H1 (cell line): Measurements from ENCODE around the gene UHRF1. TPM values are rescaled to one million over a fixed set of nuclear protein-coding genes. Genes with fewer than 3 reads are reported as not detected.

ENCODE experiments used
- BACH1 ChIP-seq: IDR thresholded peaks from 2 replicates; pipeline ENCODE4 v1.6.1; 2012; ENCODE audit warnings: low read length, improper control_type of control experiment
- BRCA1 ChIP-seq: IDR thresholded peaks from 2 replicates; pipeline ENCODE4 v1.6.1; 2012; ENCODE audit warnings: low read depth, low read length, improper control_type of control experiment
- CTCF ChIP-seq, 3 experiments: IDR thresholded peaks; 1 replicate in 2 of 3; 2 replicates in 1 of 3; pipeline versions ENCODE4 v1.5.1 to v1.6.1; 2011; ENCODE audit warnings: low read length in 3 of 3, mild to moderate bottlenecking in 3 of 3, inconsistent platforms in 2 of 3, low read depth in 1 of 3, moderate library complexity in 1 of 3; ENCODE audit not compliant: insufficient read depth in 1 of 3; ENCODE audit errors: control extremely low read depth in 1 of 3
- JUN ChIP-seq: IDR thresholded peaks from 2 replicates; pipeline ENCODE4 v1.6.1; 2011; ENCODE audit warnings: low read depth, mild to moderate bottlenecking, improper control_type of control experiment, low read length
- JUND ChIP-seq: IDR thresholded peaks from 2 replicates; pipeline ENCODE4 v1.6.1; 2011; ENCODE audit warnings: mild to moderate bottlenecking, improper control_type of control experiment, low read length
- KDM5A ChIP-seq: fragments of 200-600 bp; IDR thresholded peaks from 2 replicates; pipeline ENCODE4 v1.7.1; 2012; ENCODE audit warnings: mild to moderate bottlenecking, low read length, inconsistent platforms, mixed read lengths
- SUZ12 ChIP-seq: fragments of 200-600 bp; sonication (generic); IDR thresholded peaks from 2 replicates; pipeline ENCODE4 v1.6.1; 2012; ENCODE audit warnings: mild to moderate bottlenecking, inconsistent platforms, low read length, moderate library complexity, mixed read lengths
- polyA plus RNA-seq, 7 experiments: library from polyadenylated mRNA; depleted of rRNA in 3 of 7; stranded (reverse) in 5 of 7; unstranded in 2 of 7; fragments of >200 nt in 5 of 7; fragments of 200-250 nt in 2 of 7; gene quantifications; 1 replicate in 5 of 7; 2 replicates in 1 of 7; 4 replicates in 1 of 7; pipeline versions ENCODE4 v1.2.1 to v1.2.3, GENCODE V29; 2011 to 2013; ENCODE audit warnings: missing spikeins in 2 of 7, mixed read lengths in 2 of 7
- total RNA-seq: library from RNA; stranded (reverse); fragmentation: NEBNext Ultra II Directional; extraction: Animal tissue kit (Norgen Biotek cat#: 25700); gene quantifications from 2 replicates; pipeline ENCODE4 v1.2.1, GENCODE V29; 2021

Gene UHRF1
- total and polyA plus RNA-seq, 2 of the 8 experiments (the other 6 are each of a cell fraction or from before 2014, with no cell fraction given), result 14.7 to 65.8 TPM

- TF ChIP-seq SUZ12 (no peak), CTCF (IDR thresholded peaks at IDR 0.05; ENCODE audit: control extremely low read depth in 1 of 3, insufficient read depth in 1 of 3, low read depth in 1 of 3, low read length in 3 of 3) (no peak), KDM5A (no peak), JUN (no peak), BRCA1 (no peak), BACH1 (no peak), JUND (no peak)
These were observed 23.4 kb downstream of the UHRF1 start (continued) for GRCh38 chr19:4932711-4933110.
